ENCODE measurements around the gene IGFL2.

GRCh38 chr19:46204008-46204407 lies 56.0 kb downstream of the IGFL2 start:
- TF ChIP-seq, protein P1, sequence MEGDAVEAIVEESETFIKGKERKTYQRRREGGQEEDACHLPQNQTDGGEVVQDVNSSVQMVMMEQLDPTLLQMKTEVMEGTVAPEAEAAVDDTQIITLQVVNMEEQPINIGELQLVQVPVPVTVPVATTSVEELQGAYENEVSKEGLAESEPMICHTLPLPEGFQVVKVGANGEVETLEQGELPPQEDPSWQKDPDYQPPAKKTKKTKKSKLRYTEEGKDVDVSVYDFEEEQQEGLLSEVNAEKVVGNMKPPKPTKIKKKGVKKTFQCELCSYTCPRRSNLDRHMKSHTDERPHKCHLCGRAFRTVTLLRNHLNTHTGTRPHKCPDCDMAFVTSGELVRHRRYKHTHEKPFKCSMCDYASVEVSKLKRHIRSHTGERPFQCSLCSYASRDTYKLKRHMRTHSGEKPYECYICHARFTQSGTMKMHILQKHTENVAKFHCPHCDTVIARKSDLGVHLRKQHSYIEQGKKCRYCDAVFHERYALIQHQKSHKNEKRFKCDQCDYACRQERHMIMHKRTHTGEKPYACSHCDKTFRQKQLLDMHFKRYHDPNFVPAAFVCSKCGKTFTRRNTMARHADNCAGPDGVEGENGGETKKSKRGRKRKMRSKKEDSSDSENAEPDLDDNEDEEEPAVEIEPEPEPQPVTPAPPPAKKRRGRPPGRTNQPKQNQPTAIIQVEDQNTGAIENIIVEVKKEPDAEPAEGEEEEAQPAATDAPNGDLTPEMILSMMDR (IDR thresholded peaks at IDR 0.05): no peak
- TF ChIP-seq POLR2A (IDR thresholded peaks at IDR 0.05): no peak
